Measurements from ENCODE around the gene PPP4R4.
"Not testable (repeated sequence)": the region's sequence is repeated elsewhere in the genome, so short reads cannot be mapped to it uniquely, and the experiment has no call there.

PPP4R4 gene

GRCh38 chr14:94284221-94284620 is 110.1 kb downstream of the PPP4R4 start:
- CTCF ChIA-PET, result no interaction called here
- peaks cover 5% of the 10 kb centered on the region for H3K4me1 Mint-ChIP-seq
- DNase-seq, result no peak
- H3K36me3 Mint-ChIP-seq, result no peaks in the 10 kb centered on the region
- no peaks in the 10 kb centered on the region for H3K9me3 Mint-ChIP-seq
- H3K27ac Mint-ChIP-seq, result no peak overlapping the region
- H3K4me3 Mint-ChIP-seq, result no peak overlapping the region
- peaks cover 3% of the 10 kb centered on the region for H3K27me3 Mint-ChIP-seq

- H3K36me3 Mint-ChIP-seq, result no peaks in the 10 kb centered on the region
- H3K4me1 Mint-ChIP-seq, result peaks cover 5% of the 10 kb centered on the region
- H3K27me3 Mint-ChIP-seq, result peaks cover 3% of the 10 kb centered on the region
- H3K27ac Mint-ChIP-seq, result no peak overlapping the region
- H3K9me3 Mint-ChIP-seq, result no peaks in the 10 kb centered on the region
- DNase-seq, result no peak
- H3K4me3 Mint-ChIP-seq, result no peak overlapping the region
- CTCF ChIA-PET, result no interaction called here
Measured at GRCh38 chr14:94285158-94285557, 111.0 kb downstream of the PPP4R4 start.

- Mint-ChIP-seq H3K36me3 (no peaks in the 10 kb centered on the region), H3K4me1 (peaks cover 5% of the 10 kb centered on the region)
- CTCF ChIA-PET, result no interaction called here
Measured at GRCh38 chr14:94288610-94289465, 114.7 kb downstream of the PPP4R4 start.

GRCh38 chr14:94290197-94290596 is 116.1 kb downstream of the PPP4R4 start:
- H3K36me3 Mint-ChIP-seq, result no peaks in the 10 kb centered on the region
- no peak overlapping the region for H3K4me3 Mint-ChIP-seq
- H3K27me3 Mint-ChIP-seq, result peaks cover 7% of the 10 kb centered on the region
- peaks cover 5% of the 10 kb centered on the region for H3K4me1 Mint-ChIP-seq
- no peak for DNase-seq
- no peak overlapping the region for H3K27ac Mint-ChIP-seq
- CTCF ChIA-PET, result no interaction called here
- no peaks in the 10 kb centered on the region for H3K9me3 Mint-ChIP-seq

More at GRCh38 chr14:94288610-94289465, 114.7 kb downstream of the PPP4R4 start:
- Mint-ChIP-seq H3K27ac (no peak overlapping the region), H3K4me3 (no peak overlapping the region), H3K9me3 (no peaks in the 10 kb centered on the region), H3K27me3 (peaks cover 7% of the 10 kb centered on the region)
- no peak for DNase-seq

- CTCF ChIA-PET, result no interaction called here
Measured at GRCh38 chr14:94291159-94291905, 117.2 kb downstream of the PPP4R4 start.

GRCh38 chr14:94291906-94292525 is 117.9 kb downstream of the PPP4R4 start:
- CTCF ChIA-PET, result no interaction called here
- peaks cover 7% of the 10 kb centered on the region for H3K27me3 Mint-ChIP-seq
- H3K4me1 Mint-ChIP-seq, result peaks cover 5% of the 10 kb centered on the region
- DNase-seq, result no peak
- H3K9me3 Mint-ChIP-seq, result no peaks in the 10 kb centered on the region
- H3K36me3 Mint-ChIP-seq, result no peaks in the 10 kb centered on the region
- no peak overlapping the region for H3K27ac Mint-ChIP-seq
- H3K4me3 Mint-ChIP-seq, result no peak overlapping the region

More at GRCh38 chr14:94291159-94291905, 117.2 kb downstream of the PPP4R4 start:
- peaks cover 7% of the 10 kb centered on the region for H3K27me3 Mint-ChIP-seq
- H3K36me3 Mint-ChIP-seq, result no peaks in the 10 kb centered on the region
- H3K9me3 Mint-ChIP-seq, result no peaks in the 10 kb centered on the region
- no peak overlapping the region for H3K4me3 Mint-ChIP-seq
- H3K27ac Mint-ChIP-seq, result no peak overlapping the region
- DNase-seq, result no peak
- peaks cover 5% of the 10 kb centered on the region for H3K4me1 Mint-ChIP-seq

- no peaks in the 10 kb centered on the region for H3K9me3 Mint-ChIP-seq
Measured at GRCh38 chr14:94292526-94292871, 118.4 kb downstream of the PPP4R4 start.

GRCh38 chr14:94292872-94293577 is 118.9 kb downstream of the PPP4R4 start, which contains the start of gene SERPINA10:
TSS of gene SERPINA10 (minus strand) at chr14:94293268. CDS start at chr14:94290593, 2,675 bp downstream.
- H3K27ac Mint-ChIP-seq, result no peak within 1 kb of the TSS
- CTCF ChIA-PET, result no interaction called here
- peaks cover 7% of the 10 kb centered on the region for H3K27me3 Mint-ChIP-seq

More at GRCh38 chr14:94292526-94292871, 118.4 kb downstream of the PPP4R4 start:
- Mint-ChIP-seq H3K4me3 (no peak overlapping the region), H3K36me3 (no peaks in the 10 kb centered on the region), H3K27me3 (peaks cover 7% of the 10 kb centered on the region), H3K4me1 (peaks cover 3% of the 10 kb centered on the region), H3K27ac (no peak overlapping the region)
- CTCF ChIA-PET, result no interaction called here
- DNase-seq, result no peak

GRCh38 chr14:94293578-94293924 is 119.4 kb downstream of the PPP4R4 start:
- Mint-ChIP-seq H3K4me1 (no peaks in the 10 kb centered on the region), H3K4me3 (no peak overlapping the region), H3K27me3 (peaks cover 7% of the 10 kb centered on the region), H3K9me3 (no peaks in the 10 kb centered on the region), H3K36me3 (no peaks in the 10 kb centered on the region), H3K27ac (no peak overlapping the region)
- no peak for DNase-seq
- CTCF ChIA-PET, result no interaction called here

More at GRCh38 chr14:94292872-94293577, 118.9 kb downstream of the PPP4R4 start, which contains the start of gene SERPINA10:
- DNase-seq, result no peak
- no peaks in the 10 kb centered on the region for H3K36me3 Mint-ChIP-seq
- no peaks in the 10 kb centered on the region for H3K4me1 Mint-ChIP-seq
- no peak within 1 kb of the TSS for H3K4me3 Mint-ChIP-seq
- H3K9me3 Mint-ChIP-seq, result no peaks in the 10 kb centered on the region

- no peak for DNase-seq
- H3K36me3 Mint-ChIP-seq, result no peaks in the 10 kb centered on the region
- no peak overlapping the region for H3K27ac Mint-ChIP-seq
- peaks cover 5% of the 10 kb centered on the region for H3K27me3 Mint-ChIP-seq
- no peak overlapping the region for H3K4me3 Mint-ChIP-seq
- H3K9me3 Mint-ChIP-seq, result no peaks in the 10 kb centered on the region
- CTCF ChIA-PET, result no interaction called here
- no peaks in the 10 kb centered on the region for H3K4me1 Mint-ChIP-seq
Measured at GRCh38 chr14:94295360-94296180, 121.4 kb downstream of the PPP4R4 start.

- DNase-seq, H3K36me3 Mint-ChIP-seq, H3K4me3 Mint-ChIP-seq, H3K4me1 Mint-ChIP-seq, CTCF ChIA-PET, H3K27me3 Mint-ChIP-seq, H3K9me3 Mint-ChIP-seq, H3K27ac Mint-ChIP-seq: not testable (repeated sequence)
Measured at GRCh38 chr14:94296181-94296545, 122.0 kb downstream of the PPP4R4 start.

- H3K9me3 Mint-ChIP-seq, result no peaks in the 10 kb centered on the region
- H3K36me3 Mint-ChIP-seq, result no peaks in the 10 kb centered on the region
- no peak overlapping the region for H3K4me3 Mint-ChIP-seq
- CTCF ChIA-PET, result no interaction called here
- DNase-seq, result no peak
- no peaks in the 10 kb centered on the region for H3K27me3 Mint-ChIP-seq
- no peak overlapping the region for H3K27ac Mint-ChIP-seq
- no peaks in the 10 kb centered on the region for H3K4me1 Mint-ChIP-seq
Measured at GRCh38 chr14:94298130-94298529, 124.0 kb downstream of the PPP4R4 start.

GRCh38 chr14:94303111-94303510 is 129.0 kb downstream of the PPP4R4 start:
- CTCF ChIA-PET, result no interaction called here
- Mint-ChIP-seq H3K4me3 (no peak overlapping the region), H3K9me3 (peaks cover 9% of the 10 kb centered on the region)

More at GRCh38 chr14:94303111-94303510, 129.0 kb downstream of the PPP4R4 start:
- no peaks in the 10 kb centered on the region for H3K4me1 Mint-ChIP-seq
- no peaks in the 10 kb centered on the region for H3K36me3 Mint-ChIP-seq
- H3K27me3 Mint-ChIP-seq, result peaks cover 3% of the 10 kb centered on the region
- H3K27ac Mint-ChIP-seq, result no peak overlapping the region
- no peak for DNase-seq

Measured in activated naive CD4-positive, alpha-beta T cell treated with anti-CD3 and anti-CD28 coated beads, Interleukin-2, amount 10 ng/mL, durations not matched to agents 7 days and 5 days (primary cell).